Amygdala (tissue), 56 donors: ENCODE results near the gene PLXNA4.
A peak's percentile ranks its signal among the peaks of the same experiment; 100 is the strongest.
"Not testable (repeated sequence)": the region's sequence is repeated elsewhere in the genome, so short reads cannot be mapped to it uniquely, and the experiment has no call there.

Experiments used
- DNase-seq, 56 donors: peaks; one replicate each; lab custom pipeline; 2025; lab: John Stamatoyannopoulos, UW

Gene PLXNA4

DNA sequence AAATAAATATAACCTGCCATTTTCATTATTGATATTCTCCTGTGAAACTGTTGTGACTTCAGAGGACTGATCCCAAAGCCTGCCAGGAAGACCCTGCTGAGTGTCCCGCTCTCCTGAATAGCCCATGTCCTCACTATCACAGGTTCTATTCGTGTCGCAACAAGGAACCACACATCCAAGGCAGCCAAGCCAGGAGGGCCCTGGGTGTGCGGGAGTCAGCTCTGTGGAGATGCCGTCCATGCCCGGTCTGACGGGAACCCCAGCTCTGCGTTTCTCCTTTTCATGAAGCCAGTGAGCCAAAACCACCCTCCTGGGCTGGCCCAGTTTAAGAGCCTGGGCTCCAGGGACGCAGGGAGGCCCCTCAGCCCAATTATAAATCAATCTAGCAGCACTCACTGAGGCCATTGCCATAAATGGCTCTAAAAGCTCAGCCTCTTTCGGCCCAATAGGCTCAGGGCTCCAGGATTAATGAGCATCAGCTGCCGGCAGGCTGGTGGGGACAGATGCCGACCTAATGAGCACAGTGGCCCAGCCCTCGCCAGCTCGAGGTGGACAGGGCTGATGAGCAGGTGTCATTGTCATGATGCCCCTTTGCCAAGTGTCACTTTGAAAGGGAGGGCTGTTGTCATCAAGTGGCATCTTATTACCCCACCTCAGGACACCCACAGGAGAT is 177.9 kb downstream of the PLXNA4 start:
- no peak for DNase-seq

GRCh38 chr7:132397070-132397469 is 179.2 kb downstream of the PLXNA4 start:
- no peak for DNase-seq

- no peak for DNase-seq
Measured at GRCh38 chr7:132395361-132395760, 180.9 kb downstream of the PLXNA4 start.

DNA sequence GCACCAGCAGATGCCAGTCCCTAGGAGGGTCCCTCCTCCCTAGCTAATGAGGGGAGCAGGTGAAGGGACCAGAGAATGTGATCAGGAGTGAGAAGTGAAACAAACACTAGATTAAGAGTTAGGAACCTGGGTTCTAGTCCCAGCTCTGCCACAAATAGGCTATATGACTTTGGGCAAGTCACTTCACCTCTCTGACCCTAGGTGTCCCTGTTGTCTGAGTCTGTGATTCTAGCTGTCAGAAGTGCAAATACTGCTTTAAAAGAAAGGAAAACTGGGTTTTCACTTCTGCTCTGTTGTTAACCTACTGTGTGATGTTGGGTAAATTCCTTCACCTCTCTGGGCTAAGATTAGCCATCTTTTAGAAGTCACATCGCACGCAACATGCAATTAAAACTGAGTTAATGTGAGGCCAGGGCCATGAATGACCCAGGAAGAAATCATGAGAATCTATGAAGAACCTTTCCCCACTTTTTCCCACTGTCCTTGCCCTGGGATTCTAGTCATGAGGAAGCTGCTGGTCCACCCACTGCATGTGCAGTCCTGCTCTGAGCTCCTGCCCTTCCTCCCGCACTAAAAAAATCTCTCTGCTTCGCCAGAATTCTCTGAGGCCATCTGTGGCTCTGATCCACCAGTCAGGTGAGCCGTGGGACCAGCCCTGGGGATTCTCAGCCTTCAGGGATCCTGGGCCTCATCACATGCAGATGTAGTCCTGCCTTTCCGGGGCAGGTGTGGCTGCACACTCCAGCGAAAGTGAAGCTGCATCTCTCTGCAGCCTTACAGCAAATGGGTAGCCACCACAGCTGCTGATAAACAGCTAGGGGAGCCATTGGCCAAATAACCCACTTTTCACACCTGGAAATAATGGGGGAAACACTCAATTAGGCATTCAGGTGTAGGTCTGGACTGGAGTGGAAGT is 181.7 kb downstream of the PLXNA4 start:
- no peak for DNase-seq

DNA sequence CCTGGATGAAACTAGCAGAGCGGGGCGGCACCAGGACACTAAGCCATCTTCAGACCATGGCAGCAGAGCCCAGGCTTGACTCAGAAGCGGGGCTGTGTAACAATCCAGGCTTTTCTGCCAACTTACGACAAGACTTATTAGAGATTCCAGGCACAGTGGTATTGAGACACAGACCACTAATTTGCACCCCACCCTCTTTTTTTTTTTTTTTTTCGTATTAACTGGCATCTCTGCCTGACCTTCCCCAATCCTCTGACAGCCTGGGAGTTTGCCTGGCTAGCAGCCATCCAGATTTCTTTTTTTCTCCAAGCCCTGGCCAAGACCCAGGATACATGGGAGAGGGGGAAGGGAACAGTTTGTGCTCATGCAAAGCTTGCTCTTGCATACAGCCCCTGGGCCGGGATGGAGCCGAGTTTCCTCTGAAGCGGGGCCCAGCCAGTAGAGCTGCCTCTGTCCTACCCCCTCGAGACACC is 182.4 kb downstream of the PLXNA4 start:
- DNase-seq: peak in 12 of 56 donors; percentile 6 to 48 (median 22)

DNA sequence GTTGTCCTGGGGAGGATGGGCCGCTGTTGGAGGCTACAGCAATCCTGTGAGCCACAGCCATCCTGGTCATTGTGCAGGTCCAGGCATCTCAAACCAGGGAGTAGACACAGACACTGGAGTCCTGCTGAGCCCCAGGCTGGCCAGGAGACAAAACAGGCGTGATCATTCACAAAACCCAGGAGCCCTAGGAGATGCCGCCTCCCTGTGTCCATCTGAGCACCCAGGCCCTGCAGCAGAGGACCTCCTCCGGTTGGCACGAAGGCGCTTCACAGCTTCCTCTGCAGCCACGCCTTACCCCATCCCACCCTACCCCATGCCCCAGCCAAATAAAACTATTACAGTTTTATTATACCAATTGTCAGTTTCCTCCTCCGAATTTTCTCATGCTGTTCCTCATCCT is 183.6 kb downstream of the PLXNA4 start:
- DNase-seq: no peak

GRCh38 chr7:132390705-132391104 is 185.6 kb downstream of the PLXNA4 start:
- DNase-seq: no peak

DNA sequence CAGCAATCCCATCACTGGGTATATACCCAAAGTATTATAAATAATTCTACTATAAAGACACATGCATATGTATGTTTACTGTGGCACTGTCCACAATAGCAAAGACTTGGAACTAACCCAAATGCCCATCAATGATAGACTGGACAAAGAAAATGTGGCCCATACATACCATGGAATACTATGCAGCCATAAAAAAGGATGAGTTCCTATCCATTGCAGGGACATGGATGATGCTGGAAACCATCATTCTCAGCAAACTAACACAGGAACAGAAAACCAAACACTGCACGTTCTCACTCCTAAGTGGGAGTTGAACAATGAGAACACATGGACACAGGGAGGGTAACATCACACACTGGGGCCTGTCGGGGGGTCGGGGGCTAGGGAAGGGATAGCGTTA is 186.2 kb downstream of the PLXNA4 start:
- DNase-seq: not testable (repeated sequence)

GRCh38 chr7:132388688-132389087 is 187.6 kb downstream of the PLXNA4 start:
- DNase-seq: no peak

DNA sequence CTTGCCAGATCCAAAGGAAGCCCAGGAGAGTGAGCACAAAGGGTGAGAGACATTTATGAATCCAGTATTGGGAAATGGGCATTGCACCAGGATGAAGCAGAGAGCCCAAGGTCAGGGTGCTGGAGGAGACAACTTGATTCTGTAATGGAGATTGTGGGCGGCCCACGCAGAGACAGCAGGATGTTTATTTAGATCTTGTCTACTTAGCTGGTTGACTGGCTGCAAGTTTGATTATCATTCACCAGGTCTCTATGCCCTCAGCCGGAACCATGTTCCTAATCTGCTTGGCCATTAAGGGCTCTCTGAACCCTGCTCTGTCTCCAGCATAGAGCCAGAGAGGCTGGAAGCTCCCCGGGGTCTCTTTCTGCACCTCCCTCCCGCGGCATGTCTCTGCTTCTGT is 188.7 kb downstream of the PLXNA4 start:
- no peak for DNase-seq

DNA sequence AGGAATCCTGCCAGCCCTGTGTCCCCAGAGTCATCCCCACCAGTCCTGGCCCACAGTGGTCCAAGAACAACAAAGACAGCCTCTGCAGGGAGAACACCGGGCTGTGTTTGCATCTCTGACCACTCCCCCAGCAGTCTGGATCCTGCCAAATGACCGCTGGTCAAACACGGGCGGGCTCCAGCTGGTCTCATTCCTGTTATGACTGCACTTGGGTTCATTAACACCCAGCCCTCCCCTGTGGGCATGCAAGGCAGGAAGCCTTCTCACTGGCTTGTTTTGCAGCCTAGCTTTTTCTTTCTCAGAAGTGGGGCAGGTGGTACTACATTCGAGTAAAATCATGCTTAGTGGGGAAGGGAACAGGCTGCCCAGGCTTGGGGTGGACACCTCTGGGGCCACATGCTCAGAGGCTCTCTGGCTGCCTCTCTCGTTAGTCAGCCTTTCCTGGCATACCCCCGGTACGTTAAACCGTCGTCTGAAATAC is 190.0 kb downstream of the PLXNA4 start:
- peak in 11 of 56 donors; percentile 2 to 30 (median 16) for DNase-seq

DNA sequence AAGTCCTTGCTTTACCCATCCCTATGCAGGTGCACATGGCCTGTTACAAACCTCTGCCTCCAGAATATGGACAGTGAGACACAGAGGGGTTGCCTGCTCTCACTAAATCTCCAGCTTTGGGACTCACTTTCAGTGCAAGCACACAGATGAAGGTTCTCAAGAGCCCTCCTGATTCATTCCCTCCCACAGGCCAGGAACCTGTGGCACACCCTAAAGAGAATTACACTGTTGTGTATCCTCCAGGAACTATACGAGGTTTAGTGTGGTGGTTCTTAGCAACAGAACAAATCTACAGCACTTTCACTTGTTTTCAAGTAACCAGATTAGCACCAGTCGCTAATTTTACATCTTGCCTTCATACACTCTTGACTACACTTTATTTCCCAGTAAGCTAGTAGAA is 192.3 kb downstream of the PLXNA4 start:
- no peak for DNase-seq

- no peak for DNase-seq
Measured at GRCh38 chr7:132381742-132382472, 194.4 kb downstream of the PLXNA4 start.

GRCh38 chr7:132380059-132380458 is 196.2 kb downstream of the PLXNA4 start:
- no peak for DNase-seq

DNA sequence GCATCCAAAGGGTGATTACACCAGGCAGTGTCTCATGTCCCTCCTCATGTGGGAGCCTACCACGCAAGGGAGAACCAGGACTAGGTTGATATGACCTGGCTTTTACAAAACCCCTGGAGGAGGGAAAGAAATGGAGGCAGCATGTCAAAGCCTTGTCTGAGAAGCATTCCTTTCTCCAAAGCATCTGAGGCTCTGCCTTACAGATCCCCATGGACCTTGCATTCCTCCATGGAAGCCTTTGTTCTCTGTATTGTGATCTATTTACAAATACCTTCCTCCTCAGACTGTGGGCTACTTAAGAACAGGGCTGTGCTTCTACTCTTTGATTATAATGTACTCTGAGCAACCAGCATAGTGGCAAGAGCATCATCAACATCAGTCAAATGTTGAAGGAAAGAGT is 197.0 kb downstream of the PLXNA4 start:
- no peak for DNase-seq

DNA sequence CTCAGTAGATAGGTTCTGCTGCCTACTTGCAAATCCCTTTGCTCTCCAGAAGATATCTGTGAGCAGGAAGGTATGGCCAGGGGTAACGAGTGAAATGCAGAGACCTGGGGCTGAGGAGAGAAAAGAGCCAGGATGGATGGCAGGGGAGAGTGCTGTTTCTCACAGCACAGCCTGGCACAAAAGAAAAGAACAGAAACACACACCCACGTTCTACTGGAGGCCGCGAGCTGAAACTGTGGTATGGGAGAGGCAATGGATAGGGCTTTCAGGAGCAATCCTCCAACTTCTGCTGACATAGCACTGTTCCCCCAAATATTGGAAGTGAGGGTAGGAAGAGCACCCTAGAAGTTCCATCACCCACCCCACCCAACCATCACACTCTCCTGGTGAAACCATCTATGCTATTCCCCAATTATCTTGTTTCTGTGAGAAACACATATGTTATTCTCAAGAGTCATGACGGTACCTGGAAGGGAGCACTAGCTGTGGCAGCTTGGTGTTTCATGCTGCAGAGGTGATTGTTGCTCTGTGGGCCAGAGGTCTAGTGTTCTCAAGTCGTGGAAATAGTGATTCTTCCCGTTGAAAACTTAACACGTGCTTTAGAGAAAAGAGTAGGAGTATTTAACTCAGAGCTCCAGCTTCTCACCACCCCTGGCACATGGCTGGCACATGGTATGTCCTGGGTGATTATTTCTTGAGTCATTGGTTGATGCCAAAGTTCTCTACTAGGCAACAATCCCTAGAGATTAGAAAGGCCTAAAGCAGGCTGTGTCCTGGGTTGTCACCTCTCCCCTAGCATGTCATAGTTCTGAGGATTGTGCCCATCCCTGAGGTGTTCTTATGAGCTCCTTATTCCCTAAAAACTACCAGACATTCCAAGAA is 198.3 kb downstream of the PLXNA4 start:
- DNase-seq: peak in 3 of 56 donors; percentile 7 to 21 (median 13)

- DNase-seq: no peak
Measured at GRCh38 chr7:132377015-132377414, 199.3 kb downstream of the PLXNA4 start.

DNA sequence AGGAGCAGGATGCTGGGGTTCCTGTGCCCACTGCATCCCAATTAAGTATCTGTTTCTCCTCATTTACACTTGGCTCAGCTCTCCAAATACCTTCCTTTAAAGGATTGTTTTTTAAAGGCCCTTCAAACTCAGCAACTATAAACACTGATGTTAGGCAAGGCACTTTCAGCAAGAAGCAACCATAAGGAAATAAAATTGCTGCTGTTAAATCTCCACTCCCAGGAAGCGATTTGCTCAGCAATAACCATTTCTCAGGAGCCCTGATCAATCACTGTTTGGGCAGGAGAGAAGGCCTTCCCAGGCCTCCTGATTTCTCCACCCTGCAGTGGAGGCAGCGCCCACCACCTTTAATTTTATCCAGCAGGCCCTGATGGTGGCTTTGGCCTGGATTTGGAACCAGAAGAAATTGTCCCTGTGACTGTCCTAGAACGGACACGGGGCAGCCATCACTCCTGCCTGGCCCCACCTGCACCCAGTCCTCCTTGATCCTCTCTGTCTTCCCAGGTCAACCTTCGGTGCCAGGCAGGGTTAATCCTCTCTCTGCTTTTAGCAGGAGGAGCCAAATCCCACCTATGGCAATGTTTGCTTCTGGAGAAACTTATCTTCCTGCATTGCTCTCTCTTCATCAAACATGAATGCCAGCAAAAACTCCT is 199.8 kb downstream of the PLXNA4 start:
- DNase-seq: no peak

DNA sequence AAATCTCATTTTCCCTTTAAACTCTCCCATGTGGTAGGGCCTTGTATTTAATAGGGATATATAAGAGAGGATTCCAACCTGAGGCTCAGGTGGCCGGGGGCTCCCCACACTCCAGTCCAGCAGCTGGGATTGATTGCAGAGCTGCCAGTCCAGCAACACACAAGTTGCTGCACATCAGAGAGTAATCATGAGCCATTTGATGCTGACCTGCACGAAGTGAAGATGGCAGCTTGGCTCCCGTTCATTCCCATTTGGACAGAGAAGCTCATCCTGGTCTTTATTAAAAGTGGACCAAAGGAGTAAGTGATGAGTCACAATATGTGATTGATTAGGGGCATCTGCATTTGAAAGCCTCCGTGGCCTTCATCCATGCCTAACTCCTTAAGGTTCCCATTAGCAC is 202.4 kb downstream of the PLXNA4 start:
- no peak for DNase-seq
